WTC11 (cell line): ENCODE results near the gene LENG1. TPM values are rescaled to one million over a fixed set of nuclear protein-coding genes. Genes with fewer than 3 reads are reported as not detected.

Source experiments
- CREB1 ChIP-seq: sonication (generic); formaldehyde crosslinking; IDR thresholded peaks from 2 replicates; pipeline ENCODE4 v1.8.0; 2023; ENCODE audit warnings: mild to moderate bottlenecking, missing genetic modification reagents
- E2F4 ChIP-seq: sonication (generic); formaldehyde crosslinking; IDR thresholded peaks from 2 replicates; pipeline ENCODE4 v1.8.1; 2022; ENCODE audit warnings: low read depth, mild to moderate bottlenecking, moderate library complexity, missing genetic modification reagents, borderline replicate concordance
- E2F5 ChIP-seq: sonication (generic); formaldehyde crosslinking; IDR thresholded peaks from 2 replicates; pipeline ENCODE4 v1.8.1; 2022; ENCODE audit warnings: mild to moderate bottlenecking, moderate library complexity, missing genetic modification reagents
- GABPB1 ChIP-seq: sonication (generic); formaldehyde crosslinking; IDR thresholded peaks from 2 replicates; pipeline ENCODE4 v1.8.1; 2023; ENCODE audit warnings: mild to moderate bottlenecking, missing genetic modification reagents
- GTF2I ChIP-seq: fragments of 250-450 bp; sonication (Bioruptor Pico); conservative IDR thresholded peaks from 2 replicates; pipeline ENCODE4 v1.4.0; 2021; ENCODE audit warnings: mild to moderate bottlenecking
- HMGA2 ChIP-seq: fragments of 250-450 bp; sonication (Bioruptor Pico); IDR thresholded peaks from 2 replicates; pipeline ENCODE4 v1.4.0; 2021; ENCODE audit warnings: mild to moderate bottlenecking, moderate library complexity
- IRF1 ChIP-seq: sonication (generic); formaldehyde crosslinking; IDR thresholded peaks from 2 replicates; pipeline ENCODE4 v1.8.0; 2023; ENCODE audit warnings: missing genetic modification reagents
- MAX ChIP-seq: sonication (generic); formaldehyde crosslinking; IDR thresholded peaks from 2 replicates; pipeline ENCODE4 v1.8.0; 2022; ENCODE audit warnings: mild to moderate bottlenecking, missing genetic modification reagents
- MXD4 ChIP-seq: fragments of 250-450 bp; sonication (Bioruptor Pico); IDR thresholded peaks from 2 replicates; pipeline ENCODE4 v1.8.0; 2021; ENCODE audit warnings: mild to moderate bottlenecking, moderate library complexity, borderline replicate concordance
- MYBL2 ChIP-seq: sonication (generic); formaldehyde crosslinking; IDR thresholded peaks from 2 replicates; pipeline ENCODE4 v1.8.1; 2023; ENCODE audit warnings: mild to moderate bottlenecking, moderate library complexity, missing genetic modification reagents
- OVOL2 ChIP-seq: fragments of 250-450 bp; sonication (Bioruptor Pico); IDR thresholded peaks from 2 replicates; pipeline ENCODE4 v1.9.0; 2021; ENCODE audit warnings: mild to moderate bottlenecking, borderline replicate concordance
- SMAD4 ChIP-seq: sonication (generic); formaldehyde crosslinking; IDR thresholded peaks from 2 replicates; pipeline ENCODE4 v1.8.0; 2022; ENCODE audit warnings: mild to moderate bottlenecking, missing genetic modification reagents
- STAT6 ChIP-seq: sonication (generic); formaldehyde crosslinking; conservative IDR thresholded peaks from 2 replicates; pipeline ENCODE4 v1.8.1; 2023; ENCODE audit warnings: mild to moderate bottlenecking, low read depth, missing genetic modification reagents, moderate library complexity
- TEAD4 ChIP-seq: sonication (generic); formaldehyde crosslinking; IDR thresholded peaks from 2 replicates; pipeline ENCODE4 v1.8.0; 2022; ENCODE audit warnings: mild to moderate bottlenecking, missing genetic modification reagents
- TP53 ChIP-seq: sonication (generic); formaldehyde crosslinking; IDR thresholded peaks from 2 replicates; pipeline ENCODE4 v1.8.1; 2023; ENCODE audit warnings: mild to moderate bottlenecking, missing genetic modification reagents
- ZNF138 ChIP-seq: sonication (generic); formaldehyde crosslinking; conservative IDR thresholded peaks from 2 replicates; pipeline ENCODE4 v1.8.1; 2022; ENCODE audit warnings: mild to moderate bottlenecking, moderate library complexity, missing genetic modification reagents
- ZNF532 ChIP-seq: fragments of 250-450 bp; sonication (Bioruptor Pico); IDR thresholded peaks from 2 replicates; pipeline ENCODE4 v1.9.0; 2021; ENCODE audit warnings: mild to moderate bottlenecking, borderline replicate concordance
- total RNA-seq: library from RNA; stranded (reverse); gene quantifications from 3 replicates; pipeline ENCODE4 v1.2.3, GENCODE V29; 2021
- TF ChIP-seq, protein P1 (sequence below): sonication (generic); formaldehyde crosslinking; IDR thresholded peaks from 2 replicates; pipeline ENCODE4 v1.8.1; 2022; ENCODE audit warnings: missing genetic modification reagents, borderline replicate concordance
- TF ChIP-seq, protein P2 (sequence below): sonication (generic); formaldehyde crosslinking; IDR thresholded peaks from 2 replicates; pipeline ENCODE4 v1.8.1; 2023; ENCODE audit warnings: mild to moderate bottlenecking, missing genetic modification reagents
- TF ChIP-seq, protein P3 (sequence below): fragments of 250-450 bp; sonication (Bioruptor Pico); conservative IDR thresholded peaks from 2 replicates; pipeline ENCODE4 v1.9.0; 2021; ENCODE audit warnings: mild to moderate bottlenecking

Gene LENG1
- total RNA-seq, 1 experiment from 2014 or later: 4.9 TPM

- TF ChIP-seq, protein P1, sequence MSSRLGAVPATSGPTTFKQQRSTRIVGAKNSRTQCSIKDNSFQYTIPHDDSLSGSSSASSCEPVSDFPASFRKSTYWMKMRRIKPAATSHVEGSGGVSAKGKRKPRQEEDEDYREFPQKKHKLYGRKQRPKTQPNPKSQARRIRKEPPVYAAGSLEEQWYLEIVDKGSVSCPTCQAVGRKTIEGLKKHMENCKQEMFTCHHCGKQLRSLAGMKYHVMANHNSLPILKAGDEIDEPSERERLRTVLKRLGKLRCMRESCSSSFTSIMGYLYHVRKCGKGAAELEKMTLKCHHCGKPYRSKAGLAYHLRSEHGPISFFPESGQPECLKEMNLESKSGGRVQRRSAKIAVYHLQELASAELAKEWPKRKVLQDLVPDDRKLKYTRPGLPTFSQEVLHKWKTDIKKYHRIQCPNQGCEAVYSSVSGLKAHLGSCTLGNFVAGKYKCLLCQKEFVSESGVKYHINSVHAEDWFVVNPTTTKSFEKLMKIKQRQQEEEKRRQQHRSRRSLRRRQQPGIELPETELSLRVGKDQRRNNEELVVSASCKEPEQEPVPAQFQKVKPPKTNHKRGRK (CRISPR knock-in tag): no peak
- peak; percentile 90 for TF ChIP-seq CREB1 (CRISPR knock-in tag)
- TF ChIP-seq ZNF138 (CRISPR knock-in tag): no peak
- TF ChIP-seq MYBL2 (CRISPR knock-in tag): no peak
- TF ChIP-seq TP53 (CRISPR knock-in tag): no peak
- no peak for TF ChIP-seq HMGA2
- TF ChIP-seq, protein P2, sequence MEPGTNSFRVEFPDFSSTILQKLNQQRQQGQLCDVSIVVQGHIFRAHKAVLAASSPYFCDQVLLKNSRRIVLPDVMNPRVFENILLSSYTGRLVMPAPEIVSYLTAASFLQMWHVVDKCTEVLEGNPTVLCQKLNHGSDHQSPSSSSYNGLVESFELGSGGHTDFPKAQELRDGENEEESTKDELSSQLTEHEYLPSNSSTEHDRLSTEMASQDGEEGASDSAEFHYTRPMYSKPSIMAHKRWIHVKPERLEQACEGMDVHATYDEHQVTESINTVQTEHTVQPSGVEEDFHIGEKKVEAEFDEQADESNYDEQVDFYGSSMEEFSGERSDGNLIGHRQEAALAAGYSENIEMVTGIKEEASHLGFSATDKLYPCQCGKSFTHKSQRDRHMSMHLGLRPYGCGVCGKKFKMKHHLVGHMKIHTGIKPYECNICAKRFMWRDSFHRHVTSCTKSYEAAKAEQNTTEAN (CRISPR knock-in tag): no peak
- TF ChIP-seq TEAD4 (CRISPR knock-in tag): no peak
- no peak for TF ChIP-seq OVOL2
- TF ChIP-seq MXD4 (CRISPR knock-in tag): no peak
- TF ChIP-seq, protein P3, sequence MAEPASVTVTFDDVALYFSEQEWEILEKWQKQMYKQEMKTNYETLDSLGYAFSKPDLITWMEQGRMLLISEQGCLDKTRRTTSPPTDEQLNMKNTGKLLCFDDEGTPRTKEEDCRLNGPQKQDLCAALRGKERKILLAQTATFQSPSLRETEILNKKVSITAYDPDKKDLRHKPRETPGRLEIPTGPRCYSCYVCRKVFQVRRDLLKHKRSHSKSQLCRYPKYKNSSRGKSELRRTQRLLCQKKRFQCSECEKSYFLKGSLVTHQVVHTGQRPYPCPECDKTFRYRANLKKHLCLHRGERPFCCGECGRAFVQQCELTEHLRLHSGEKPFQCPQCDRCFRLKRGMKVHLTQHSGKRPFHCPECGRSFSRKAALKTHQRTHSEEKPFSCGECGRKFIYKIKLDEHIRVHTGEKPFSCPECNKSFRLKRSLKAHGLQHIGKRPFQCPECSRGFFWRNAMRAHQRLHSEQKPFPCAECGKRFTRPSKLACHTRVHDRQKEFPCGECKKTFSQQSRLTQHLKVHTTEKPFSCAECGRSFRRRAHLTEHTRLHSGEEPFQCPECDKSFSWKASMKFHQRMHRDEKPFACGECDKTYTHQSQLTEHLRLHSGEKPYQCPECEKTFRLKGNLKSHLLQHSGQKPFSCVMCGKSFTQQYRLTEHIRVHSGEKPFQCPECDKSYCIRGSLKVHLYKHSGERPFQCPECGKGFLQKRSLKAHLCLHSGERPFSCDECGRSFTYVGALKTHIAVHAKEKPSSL (CRISPR knock-in tag): no peak
- TF ChIP-seq E2F5: peak; percentile 69; the same call in 1 of the 2 replicates
- peak; percentile 26; the same call in 1 of the 2 replicates for TF ChIP-seq GABPB1 (CRISPR knock-in tag)
- no peak for TF ChIP-seq SMAD4 (CRISPR knock-in tag)
- TF ChIP-seq MAX (CRISPR knock-in tag): peak; percentile 77
- TF ChIP-seq E2F4 (CRISPR knock-in tag): no peak
- TF ChIP-seq STAT6: no peak
- no peak for TF ChIP-seq ZNF532 (CRISPR knock-in tag)
- no peak for TF ChIP-seq IRF1 (CRISPR knock-in tag)
- TF ChIP-seq GTF2I (CRISPR knock-in tag): no peak
These were observed 44.1 kb downstream of the LENG1 start, which contains the start of the genes PRPF31 and TFPT (continued) for GRCh38 chr19:54115109-54116063.
